ENCODE results near the gene GDPD3.
A peak's percentile ranks its signal among the peaks of the same experiment; 100 is the strongest.

The GDPD3 gene

GRCh38 chr16:30095166-30096078 is 17.9 kb downstream of the GDPD3 start:
- no peak for DNase-seq (ENCODE audit: low read depth in 3 of 3)

DNA sequence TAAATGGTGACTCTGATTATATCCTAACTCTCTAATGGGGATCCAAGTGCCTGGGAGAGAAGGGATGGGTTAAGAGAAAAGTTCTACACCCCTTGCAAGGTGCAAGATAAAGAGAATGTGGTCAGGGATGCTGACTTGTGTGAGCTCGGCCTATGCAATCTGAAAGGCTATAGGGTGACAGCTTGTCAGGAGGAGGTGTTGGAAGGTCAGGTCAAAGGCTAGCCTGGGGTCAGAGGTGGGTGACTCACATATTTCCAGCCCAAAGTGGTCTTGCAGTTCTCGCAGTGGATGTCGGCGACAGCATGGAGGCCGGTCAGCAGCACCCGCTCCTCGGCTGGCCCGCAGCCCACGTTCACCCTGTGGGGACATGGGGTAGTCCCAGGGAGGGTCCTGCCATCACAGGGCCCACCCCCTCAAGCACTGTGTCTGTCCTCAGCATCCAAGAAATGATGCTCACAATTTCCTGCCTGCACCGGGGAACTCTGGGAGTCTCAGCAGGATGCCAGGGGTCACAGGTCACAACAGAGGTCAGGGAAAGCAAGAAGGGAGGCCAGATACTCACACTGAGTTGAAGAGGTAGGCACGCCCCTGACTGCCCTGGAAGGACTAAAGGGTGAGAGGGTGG is 18.7 kb downstream of the GDPD3 start:
- DNase-seq (ENCODE audit: low read depth in 3 of 3), result no peak

DNA sequence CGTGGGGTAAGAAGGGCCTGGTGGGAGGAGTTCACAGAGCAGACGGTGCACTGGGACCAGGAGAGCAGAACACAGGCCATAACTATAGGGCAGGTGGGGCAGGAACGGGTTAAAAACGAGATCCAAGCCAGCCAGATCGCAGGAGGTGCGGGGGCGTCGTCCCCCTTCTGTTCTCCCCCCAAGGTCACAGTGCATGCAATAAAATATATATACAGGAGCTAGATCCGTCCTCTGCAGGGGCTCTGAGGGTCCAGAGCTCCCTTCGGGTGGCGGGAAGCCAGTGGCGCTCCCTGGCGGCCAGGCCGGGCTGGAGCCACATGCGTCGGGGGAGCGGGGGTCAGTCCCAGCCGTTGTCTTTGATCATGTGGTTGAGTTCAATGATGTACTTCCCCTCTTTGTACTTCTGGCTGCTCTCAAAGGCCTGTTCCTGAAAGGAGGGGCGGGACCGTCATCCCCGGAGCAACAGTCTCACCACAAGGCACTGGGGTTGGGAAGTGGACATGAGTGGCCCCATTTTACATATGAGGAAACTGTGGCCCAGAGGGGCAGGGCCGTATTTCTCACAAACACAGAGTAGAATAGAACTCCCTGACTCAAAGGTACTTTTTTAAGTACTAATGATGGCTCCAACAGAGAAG is 20.8 kb downstream of the GDPD3 start:
- peak; percentile 43 to 61 (median 55) for DNase-seq (ENCODE audit: low read depth in 3 of 3)

GRCh38 chr16:30091474-30092372 is 21.6 kb downstream of the GDPD3 start, which contains the start of gene TBX6:
Gene TBX6, minus strand, starts transcription at chr16:30091924. Its CDS starts 731 bp downstream, at chr16:30091193.
- peak; percentile 90 to 91 (median 90) for DNase-seq (ENCODE audit: low read depth in 3 of 3)

DNA sequence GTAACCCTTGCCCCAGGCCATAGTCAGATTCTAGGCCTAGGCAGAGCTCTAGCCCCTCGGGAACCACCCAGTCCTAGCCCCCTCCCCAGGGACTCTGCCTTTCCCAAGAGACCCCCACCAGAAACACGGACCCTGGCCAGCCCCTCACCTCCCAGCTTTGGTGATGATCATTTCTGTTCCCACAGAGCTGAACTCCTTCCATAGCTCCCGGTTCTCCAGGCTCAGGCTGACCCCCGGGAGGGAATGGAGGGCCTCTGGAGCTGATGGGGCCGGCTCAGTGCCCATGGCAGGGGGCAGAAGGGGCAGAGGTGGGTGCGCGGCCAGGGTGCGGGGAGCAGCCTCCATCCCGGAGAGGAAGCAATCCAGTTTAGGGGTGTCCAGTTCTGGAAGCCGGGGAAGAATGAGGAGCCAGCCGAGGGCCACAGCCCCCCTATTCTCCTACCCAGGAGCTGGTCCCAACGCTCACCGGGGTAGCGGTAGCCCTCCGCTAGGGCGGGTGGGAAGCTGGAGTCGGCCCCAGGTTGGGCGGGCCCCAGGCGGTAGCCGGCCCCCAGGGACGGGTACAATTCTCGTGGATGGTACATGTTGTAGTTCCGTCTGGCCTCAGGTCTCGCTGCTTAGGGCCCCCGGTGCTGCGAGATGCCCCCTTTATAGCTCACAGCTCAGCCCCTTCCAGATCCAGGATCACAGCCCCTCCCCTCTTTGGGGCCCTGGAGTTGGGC is 22.6 kb downstream of the GDPD3 start:
- DNase-seq (ENCODE audit: low read depth in 3 of 3), result no peak

GRCh38 chr16:30088832-30089624 is 24.3 kb downstream of the GDPD3 start:
- DNase-seq (ENCODE audit: low read depth in 3 of 3), result no peak

- no peak for DNase-seq (ENCODE audit: low read depth in 3 of 3)
Measured at GRCh38 chr16:30088237-30088831, 25.0 kb downstream of the GDPD3 start.

DNA sequence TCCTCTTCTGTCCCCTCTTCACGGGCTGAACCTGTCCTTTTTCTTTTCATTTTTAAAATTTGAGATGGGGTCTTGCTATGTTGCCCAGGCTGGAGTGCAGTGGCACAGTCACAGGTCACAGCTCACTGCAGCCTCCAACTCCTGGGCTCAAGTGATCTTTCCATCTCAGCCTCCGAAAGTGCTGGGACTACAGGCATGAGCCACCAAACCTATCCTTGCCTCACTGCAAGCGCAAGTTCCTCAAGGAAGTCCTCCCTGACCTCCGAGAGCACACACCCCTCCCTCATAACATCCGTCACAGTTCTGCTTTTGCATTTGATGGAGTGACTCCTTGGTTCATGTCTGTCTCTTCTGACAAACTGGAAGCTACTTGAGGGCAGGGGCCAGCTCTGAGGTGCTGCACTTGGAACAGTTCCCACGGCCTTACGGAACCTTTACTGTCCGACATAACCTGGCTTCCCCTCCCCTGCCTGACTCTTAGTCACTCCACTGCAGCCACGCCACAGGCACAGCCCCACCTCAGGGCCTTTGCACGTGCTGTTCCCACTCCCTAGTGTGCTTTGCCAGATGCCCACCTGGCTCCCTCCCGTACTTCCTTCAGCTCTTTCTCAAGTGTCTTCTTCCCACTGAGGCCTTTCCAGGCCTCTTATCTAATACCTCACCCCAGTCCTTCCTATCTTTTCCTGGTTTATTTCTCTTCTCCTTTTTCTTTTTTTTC is 26.0 kb downstream of the GDPD3 start:
- no peak for DNase-seq (ENCODE audit: low read depth in 3 of 3)

- no peak for DNase-seq (ENCODE audit: low read depth in 3 of 3)
Measured at GRCh38 chr16:30086291-30087140, 26.8 kb downstream of the GDPD3 start.

- no peak for DNase-seq (ENCODE audit: low read depth in 3 of 3)
Measured at GRCh38 chr16:30085820-30086219, 27.5 kb downstream of the GDPD3 start.

GRCh38 chr16:30085247-30085646 is 28.1 kb downstream of the GDPD3 start:
- no peak for DNase-seq (ENCODE audit: low read depth in 3 of 3)

- DNase-seq (ENCODE audit: low read depth in 3 of 3), result no peak
Measured at GRCh38 chr16:30084816-30085159, 28.5 kb downstream of the GDPD3 start.

- DNase-seq (ENCODE audit: low read depth in 3 of 3), result no peak
Measured at GRCh38 chr16:30084096-30084815, 29.1 kb downstream of the GDPD3 start.

- DNase-seq (ENCODE audit: low read depth in 3 of 3), result no peak
Measured at GRCh38 chr16:30083216-30084055, 29.9 kb downstream of the GDPD3 start.

DNA sequence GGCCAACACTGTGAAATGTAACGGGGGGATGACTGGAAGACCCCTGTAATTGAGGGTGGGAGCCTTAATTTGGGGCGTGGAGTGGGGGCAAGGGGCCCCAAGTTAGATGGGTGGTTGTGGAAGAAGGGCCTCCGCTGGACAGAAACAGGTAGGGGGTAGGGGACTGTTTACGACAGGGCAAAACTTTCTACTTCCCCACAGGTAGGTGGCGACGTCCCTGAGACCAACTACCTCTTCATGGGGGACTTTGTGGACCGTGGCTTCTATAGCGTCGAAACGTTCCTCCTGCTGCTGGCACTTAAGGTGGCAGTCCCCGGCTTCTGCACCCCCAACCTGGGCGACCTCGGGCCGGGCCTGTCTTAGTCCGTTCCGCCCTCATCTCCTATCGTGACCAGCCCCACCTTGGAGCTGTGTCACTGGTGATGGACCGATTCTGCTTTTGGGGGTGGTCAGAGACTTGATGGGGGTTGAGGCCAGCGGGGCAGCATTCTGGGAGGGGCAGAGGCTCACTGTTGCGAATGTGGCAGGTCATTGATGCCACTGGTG is 30.7 kb downstream of the GDPD3 start:
- DNase-seq (ENCODE audit: low read depth in 3 of 3), result no peak

DNA sequence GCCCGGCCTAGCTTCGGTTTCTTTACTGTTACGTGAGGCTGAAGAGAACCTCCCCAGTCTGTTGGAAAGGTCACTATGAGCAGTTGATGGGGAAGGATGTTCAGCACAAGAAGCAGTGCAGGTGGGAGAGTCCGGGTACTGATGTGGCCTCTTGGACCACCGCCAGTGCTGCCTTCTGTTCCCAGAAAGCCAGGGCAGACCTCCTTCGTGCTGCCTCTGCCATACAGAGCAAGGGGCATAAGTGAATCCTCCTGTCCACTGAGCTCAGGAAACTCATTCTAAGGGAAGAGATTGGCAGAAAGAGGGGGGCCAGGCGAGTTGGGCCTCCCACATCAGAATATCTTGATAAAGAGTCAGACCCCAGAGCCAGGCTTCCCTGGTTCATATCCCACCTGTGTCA is 33.9 kb downstream of the GDPD3 start:
- DNase-seq (ENCODE audit: low read depth in 3 of 3), result no peak

Data from stimulated activated CD4-positive, alpha-beta T cell treated with anti-CD3 and anti-CD28 coated beads, TNF-alpha, amount 100 ng/mL, for 48 hours (primary cell).